ENCODE results near the gene STARD7. TPM values are rescaled to one million over a fixed set of nuclear protein-coding genes. Genes with fewer than 3 reads are reported as not detected.

Gene STARD7
- total and polyA plus RNA-seq, 2 of the 13 experiments (the other 11 are each of a cell fraction or from before 2014, with no cell fraction given), result 88.2 to 300 TPM

GRCh38 chr2:96151595-96152303 is 56.9 kb downstream of the STARD7 start (continued):
- TF ChIP-seq ZNF318 (CRISPR knock-in tag; IDR thresholded peaks at IDR 0.05), result no peak
- no peak for TF ChIP-seq IRF9 (CRISPR knock-in tag; IDR thresholded peaks at IDR 0.05; ENCODE audit: borderline replicate concordance)
- no peak for TF ChIP-seq ZNF784 (CRISPR knock-in tag; IDR thresholded peaks at IDR 0.05; ENCODE audit: borderline replicate concordance)
- no peak for TF ChIP-seq SOX5 (CRISPR knock-in tag; IDR thresholded peaks at IDR 0.05; ENCODE audit: borderline replicate concordance)
- no peak for TF ChIP-seq ZXDC (CRISPR knock-in tag; IDR thresholded peaks at IDR 0.05)
- no peak for TF ChIP-seq PTBP1 (IDR thresholded peaks at IDR 0.05; ENCODE audit: low read depth, low read length, poor library complexity, severe bottlenecking)
- TF ChIP-seq NFYC (CRISPR knock-in tag; IDR thresholded peaks at IDR 0.05), result no peak
